OCI-M1 (cell line): ENCODE measurements around the gene C6orf15.
"Not testable (repeated sequence)": the region's sequence is repeated elsewhere in the genome, so short reads cannot be mapped to it uniquely, and the experiment has no call there.

Source experiments
- DNase-seq: peaks from one replicate; lab custom pipeline; 2025; lab: John Stamatoyannopoulos, UW

The C6orf15 gene

GRCh38 chr6:31067891-31068668 is 44.3 kb downstream of the C6orf15 start:
- not testable (repeated sequence) for DNase-seq

- not testable (repeated sequence) for DNase-seq
These were observed 45.3 kb downstream of the C6orf15 start for GRCh38 chr6:31067028-31067427.

GRCh38 chr6:31065556-31065955 is 46.8 kb downstream of the C6orf15 start:
- no peak for DNase-seq

GRCh38 chr6:31063906-31064435 is 48.4 kb downstream of the C6orf15 start:
- no peak for DNase-seq
